ENCODE measurements around the gene TIMP3.
"Not testable (repeated sequence)": the region's sequence is repeated elsewhere in the genome, so short reads cannot be mapped to it uniquely, and the experiment has no call there.

TIMP3 gene

GRCh38 chr22:32753591-32753990 is 47.9 kb upstream of the TIMP3 start:
- no peaks in the 10 kb centered on the region for H3K27me3 ChIP-seq (ENCODE audit: insufficient read depth, low read length, poor library complexity, severe bottlenecking)
- no peaks in the 10 kb centered on the region for H3K79me2 ChIP-seq (ENCODE audit: insufficient read depth, low read length)
- no peaks in the 10 kb centered on the region for H3K36me3 ChIP-seq (ENCODE audit: insufficient read depth, low read length)
- no peaks in the 10 kb centered on the region for H3K9me2 ChIP-seq (replicated peaks; ENCODE audit: low read depth, low read length)
- H3K4me3 ChIP-seq (ENCODE audit: low read length, poor library complexity, severe bottlenecking), result no peak overlapping the region
- no peaks in the 10 kb centered on the region for H3K9me3 ChIP-seq (ENCODE audit: insufficient read depth, low read depth, low read length)
- no peaks in the 10 kb centered on the region for H3F3A ChIP-seq (ENCODE audit: low read depth)
- H3K4me2 ChIP-seq (ENCODE audit: low read depth, low read length, poor library complexity, severe bottlenecking), result no peak overlapping the region
- H4K20me1 ChIP-seq (ENCODE audit: insufficient read depth, low read length, poor library complexity, severe bottlenecking), result no peaks in the 10 kb centered on the region
- no peaks in the 10 kb centered on the region for H3K4me1 ChIP-seq (ENCODE audit: insufficient read depth, low read length, poor library complexity, severe bottlenecking)
- no peak overlapping the region for H3K9ac ChIP-seq (ENCODE audit: low read depth, low read length, poor library complexity, severe bottlenecking)
- TF ChIP-seq EZH2phosphoT487 (IDR thresholded peaks at IDR 0.05; ENCODE audit: borderline replicate concordance) (no peak), CTCF (conservative IDR thresholded peaks at IDR 0.05; ENCODE audit: low read length) (no peak)
- H2AFZ ChIP-seq (ENCODE audit: low read length), result no peak overlapping the region

DNA sequence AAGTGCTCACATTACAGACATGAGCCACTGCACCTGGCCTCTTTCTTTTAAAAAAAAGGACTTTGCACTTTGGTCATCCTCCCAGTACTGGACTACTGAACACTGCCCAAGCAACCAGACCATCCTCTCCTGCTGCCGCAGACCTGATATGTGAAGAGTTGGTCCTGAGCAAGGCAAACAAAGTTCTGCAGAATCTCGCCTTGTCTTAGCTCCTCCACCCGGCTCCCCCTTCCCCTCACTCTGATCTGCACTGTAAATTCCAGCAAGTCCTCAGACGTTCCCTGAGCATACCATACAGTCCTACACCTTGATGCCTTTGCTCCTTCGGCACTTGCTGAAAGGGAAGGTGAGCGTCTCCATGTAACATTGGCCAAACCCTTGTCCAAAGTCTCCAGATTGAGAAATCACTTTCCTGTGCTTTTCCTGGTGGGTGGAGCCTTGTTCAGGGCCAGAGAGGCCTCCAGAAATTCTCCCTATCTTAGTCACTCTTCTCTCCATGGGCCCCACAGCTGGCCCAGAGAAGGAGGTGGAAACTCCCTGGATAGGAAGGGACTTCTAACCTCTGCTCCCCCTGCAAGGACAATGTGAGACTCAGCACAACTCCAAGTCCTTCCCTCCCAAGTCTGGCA is 47.0 kb upstream of the TIMP3 start:
- no peaks in the 10 kb centered on the region for H3K9me3 ChIP-seq (ENCODE audit: insufficient read depth, low read depth, low read length)
- H3K4me3 ChIP-seq (ENCODE audit: low read length, poor library complexity, severe bottlenecking), result no peak overlapping the region
- no peak overlapping the region for H2AFZ ChIP-seq (ENCODE audit: low read length)
- no peaks in the 10 kb centered on the region for H3K9me2 ChIP-seq (replicated peaks; ENCODE audit: low read depth, low read length)
- no peaks in the 10 kb centered on the region for H3K4me1 ChIP-seq (ENCODE audit: insufficient read depth, low read length, poor library complexity, severe bottlenecking)
- H4K20me1 ChIP-seq (ENCODE audit: insufficient read depth, low read length, poor library complexity, severe bottlenecking), result no peaks in the 10 kb centered on the region
- TF ChIP-seq EZH2phosphoT487 (IDR thresholded peaks at IDR 0.05; ENCODE audit: borderline replicate concordance), result no peak
- TF ChIP-seq CTCF (conservative IDR thresholded peaks at IDR 0.05; ENCODE audit: low read length), result no peak
- H3F3A ChIP-seq (ENCODE audit: low read depth), result no peaks in the 10 kb centered on the region
- H3K36me3 ChIP-seq (ENCODE audit: insufficient read depth, low read length), result no peaks in the 10 kb centered on the region
- H3K27me3 ChIP-seq (ENCODE audit: insufficient read depth, low read length, poor library complexity, severe bottlenecking), result no peaks in the 10 kb centered on the region
- no peak overlapping the region for H3K9ac ChIP-seq (ENCODE audit: low read depth, low read length, poor library complexity, severe bottlenecking)
- no peaks in the 10 kb centered on the region for H3K79me2 ChIP-seq (ENCODE audit: insufficient read depth, low read length)
- H3K4me2 ChIP-seq (ENCODE audit: low read depth, low read length, poor library complexity, severe bottlenecking), result no peak overlapping the region

GRCh38 chr22:32757086-32757762 is 44.3 kb upstream of the TIMP3 start:
- H3K9me3 ChIP-seq (ENCODE audit: insufficient read depth, low read depth, low read length); H3F3A ChIP-seq (ENCODE audit: low read depth); H2AFZ ChIP-seq (ENCODE audit: low read length); H3K36me3 ChIP-seq (ENCODE audit: insufficient read depth, low read length); H3K27me3 ChIP-seq (ENCODE audit: insufficient read depth, low read length, poor library complexity, severe bottlenecking); H3K4me1 ChIP-seq (ENCODE audit: insufficient read depth, low read length, poor library complexity, severe bottlenecking); H3K79me2 ChIP-seq (ENCODE audit: insufficient read depth, low read length); H3K4me2 ChIP-seq (ENCODE audit: low read depth, low read length, poor library complexity, severe bottlenecking); H3K4me3 ChIP-seq (ENCODE audit: low read length, poor library complexity, severe bottlenecking); H3K9me2 ChIP-seq (replicated peaks; ENCODE audit: low read depth, low read length); H4K20me1 ChIP-seq (ENCODE audit: insufficient read depth, low read length, poor library complexity, severe bottlenecking); H3K9ac ChIP-seq (ENCODE audit: low read depth, low read length, poor library complexity, severe bottlenecking): not testable (repeated sequence)
